WTC11 (cell line): ENCODE data around the gene EDN1. TPM values are rescaled to one million over a fixed set of nuclear protein-coding genes. Genes with fewer than 3 reads are reported as not detected.
A peak's percentile ranks its signal among the peaks of the same experiment; 100 is the strongest.

ENCODE experiments used
- ATAC-seq: fragments of 200-7000 bp; cut with Tn5 transposase; 2 replicates; pipeline ENCODE4 v1.10.0; 2021; ENCODE audit warnings: mild to moderate bottlenecking, moderate library complexity
- CTCF ChIA-PET: fragments of 300-600 bp; sonication (Branson Sonifier 250); formaldehyde crosslinking; loops from one replicate; lab custom pipeline; 2021; ENCODE audit warnings: antibody characterized with exemption; lab: Charles Lee
- POLR2A ChIA-PET: fragments of 350-600 bp; sonication (Branson Sonifier 250); formaldehyde crosslinking; loops from one replicate; lab custom pipeline; 2021; ENCODE audit warnings: antibody characterized with exemption; lab: Charles Lee
- DNase-seq: peaks from one replicate; pipeline ENCODE4 v3.0.0; 2021; ENCODE audit warnings: low spot score
- H3K27ac Mint-ChIP-seq: 2 replicates; pipeline ENCODE4 v1.8.0; 2021; ENCODE audit warnings: mixed read lengths
- H3K27me3 Mint-ChIP-seq: 2 replicates; pipeline ENCODE4 v1.8.0; 2021; ENCODE audit warnings: low read depth, mild to moderate bottlenecking, moderate library complexity, mixed read lengths
- H3K36me3 Mint-ChIP-seq: 2 replicates; pipeline ENCODE4 v1.8.0; 2021; ENCODE audit warnings: mixed read lengths
- H3K4me1 Mint-ChIP-seq: 2 replicates; pipeline ENCODE4 v1.8.0; 2022; ENCODE audit warnings: mixed read lengths
- H3K4me3 Mint-ChIP-seq: 2 replicates; pipeline ENCODE4 v1.8.0; 2021; ENCODE audit warnings: mild to moderate bottlenecking, moderate library complexity, mixed read lengths
- H3K9me3 Mint-ChIP-seq: 2 replicates; pipeline ENCODE4 v1.8.0; 2021; ENCODE audit warnings: mixed read lengths
- CREM ChIP-seq: sonication (generic); formaldehyde crosslinking; IDR thresholded peaks from 2 replicates; pipeline ENCODE4 v1.8.1; 2022; ENCODE audit warnings: mild to moderate bottlenecking, missing genetic modification reagents, moderate library complexity
- EMX1 ChIP-seq: fragments of 250-450 bp; sonication (Bioruptor Pico); IDR thresholded peaks from 2 replicates; pipeline ENCODE4 v1.8.0; 2021; ENCODE audit warnings: mild to moderate bottlenecking
- FOXJ3 ChIP-seq: sonication (generic); formaldehyde crosslinking; IDR thresholded peaks from 2 replicates; pipeline ENCODE4 v1.9.0; 2021; ENCODE audit warnings: missing genetic modification reagents, mild to moderate bottlenecking, borderline replicate concordance
- FOXK1 ChIP-seq: sonication (generic); formaldehyde crosslinking; IDR thresholded peaks from 2 replicates; pipeline ENCODE4 v1.8.0; 2022; ENCODE audit warnings: mild to moderate bottlenecking, moderate library complexity, missing genetic modification reagents
- HMGA2 ChIP-seq: fragments of 250-450 bp; sonication (Bioruptor Pico); IDR thresholded peaks from 2 replicates; pipeline ENCODE4 v1.4.0; 2021; ENCODE audit warnings: mild to moderate bottlenecking, moderate library complexity
- JUN ChIP-seq: sonication (generic); formaldehyde crosslinking; IDR thresholded peaks from 2 replicates; pipeline ENCODE4 v1.8.0; 2023; ENCODE audit warnings: mild to moderate bottlenecking, missing genetic modification reagents
- NFATC4 ChIP-seq: fragments of 250-450 bp; sonication (Bioruptor Pico); IDR thresholded peaks from 2 replicates; pipeline ENCODE4 v1.9.0; 2021; ENCODE audit warnings: mild to moderate bottlenecking
- PRRX2 ChIP-seq: fragments of 250-450 bp; sonication (Bioruptor Pico); IDR thresholded peaks from 2 replicates; pipeline ENCODE4 v1.8.0; 2021; ENCODE audit warnings: mild to moderate bottlenecking
- SMAD3 ChIP-seq: sonication (generic); formaldehyde crosslinking; IDR thresholded peaks from 2 replicates; pipeline ENCODE4 v1.8.0; 2022; ENCODE audit warnings: missing genetic modification reagents, mild to moderate bottlenecking, borderline replicate concordance
- SMAD4 ChIP-seq: sonication (generic); formaldehyde crosslinking; IDR thresholded peaks from 2 replicates; pipeline ENCODE4 v1.8.0; 2022; ENCODE audit warnings: mild to moderate bottlenecking, missing genetic modification reagents
- TCF7 ChIP-seq: sonication (generic); formaldehyde crosslinking; IDR thresholded peaks from 2 replicates; pipeline ENCODE4 v1.8.0; 2022; ENCODE audit warnings: mild to moderate bottlenecking, low read depth, missing genetic modification reagents, moderate library complexity
- TEAD1 ChIP-seq: sonication (generic); formaldehyde crosslinking; IDR thresholded peaks from 2 replicates; pipeline ENCODE4 v1.8.0; 2022; ENCODE audit warnings: mild to moderate bottlenecking, missing genetic modification reagents
- TEAD4 ChIP-seq: sonication (generic); formaldehyde crosslinking; IDR thresholded peaks from 2 replicates; pipeline ENCODE4 v1.8.0; 2022; ENCODE audit warnings: mild to moderate bottlenecking, missing genetic modification reagents
- TP53 ChIP-seq: sonication (generic); formaldehyde crosslinking; IDR thresholded peaks from 2 replicates; pipeline ENCODE4 v1.8.1; 2023; ENCODE audit warnings: mild to moderate bottlenecking, missing genetic modification reagents
- ZBTB43 ChIP-seq: sonication (generic); formaldehyde crosslinking; IDR thresholded peaks from 2 replicates; pipeline ENCODE4 v1.8.1; 2023; ENCODE audit warnings: mild to moderate bottlenecking, missing genetic modification reagents
- ZNF121 ChIP-seq: sonication (generic); formaldehyde crosslinking; IDR thresholded peaks from 2 replicates; pipeline ENCODE4 v1.8.0; 2023; ENCODE audit warnings: missing genetic modification reagents
- ZNF138 ChIP-seq: sonication (generic); formaldehyde crosslinking; conservative IDR thresholded peaks from 2 replicates; pipeline ENCODE4 v1.8.1; 2022; ENCODE audit warnings: mild to moderate bottlenecking, moderate library complexity, missing genetic modification reagents
- ZNF317 ChIP-seq: sonication (generic); formaldehyde crosslinking; IDR thresholded peaks from 2 replicates; pipeline ENCODE4 v1.8.1; 2023; ENCODE audit warnings: low read depth, mild to moderate bottlenecking, moderate library complexity, missing genetic modification reagents, borderline replicate concordance
- ZNF396 ChIP-seq: fragments of 250-450 bp; sonication (Bioruptor Pico); IDR thresholded peaks from 2 replicates; pipeline ENCODE4 v1.8.0; 2021; ENCODE audit warnings: mild to moderate bottlenecking, moderate library complexity, borderline replicate concordance
- ZNF423 ChIP-seq: fragments of 250-450 bp; sonication (Bioruptor Pico); IDR thresholded peaks from 2 replicates; pipeline ENCODE4 v2.1.2; 2022; ENCODE audit warnings: mild to moderate bottlenecking, moderate library complexity
- total RNA-seq: library from RNA; stranded (reverse); gene quantifications from 3 replicates; pipeline ENCODE4 v1.2.3, GENCODE V29; 2021
- TF ChIP-seq, protein P1 (sequence below): sonication (generic); formaldehyde crosslinking; IDR thresholded peaks from 2 replicates; pipeline ENCODE4 v1.8.0; 2022; ENCODE audit warnings: mild to moderate bottlenecking, missing genetic modification reagents
- TF ChIP-seq, protein P2 (sequence below): sonication (generic); formaldehyde crosslinking; conservative IDR thresholded peaks from 2 replicates; pipeline ENCODE4 v1.8.1; 2022; ENCODE audit warnings: mild to moderate bottlenecking, missing genetic modification reagents
- TF ChIP-seq, protein P3 (sequence below): fragments of 250-450 bp; sonication (Bioruptor Pico); IDR thresholded peaks from 2 replicates; pipeline ENCODE4 v2.1.2; 2022; ENCODE audit warnings: mild to moderate bottlenecking, moderate library complexity
- TF ChIP-seq, protein P4 (sequence below): sonication (generic); formaldehyde crosslinking; IDR thresholded peaks from 2 replicates; pipeline ENCODE4 v1.8.0; 2022; ENCODE audit warnings: mild to moderate bottlenecking, missing genetic modification reagents
- TF ChIP-seq, protein P5 (sequence below): fragments of 250-450 bp; sonication (Bioruptor Pico); IDR thresholded peaks from 2 replicates; pipeline ENCODE4 v1.9.0; 2021; ENCODE audit warnings: moderate library complexity, mild to moderate bottlenecking, inconsistent platforms, borderline replicate concordance

The EDN1 gene
- total RNA-seq, 1 experiment from 2014 or later, result 1.0 TPM

DNA sequence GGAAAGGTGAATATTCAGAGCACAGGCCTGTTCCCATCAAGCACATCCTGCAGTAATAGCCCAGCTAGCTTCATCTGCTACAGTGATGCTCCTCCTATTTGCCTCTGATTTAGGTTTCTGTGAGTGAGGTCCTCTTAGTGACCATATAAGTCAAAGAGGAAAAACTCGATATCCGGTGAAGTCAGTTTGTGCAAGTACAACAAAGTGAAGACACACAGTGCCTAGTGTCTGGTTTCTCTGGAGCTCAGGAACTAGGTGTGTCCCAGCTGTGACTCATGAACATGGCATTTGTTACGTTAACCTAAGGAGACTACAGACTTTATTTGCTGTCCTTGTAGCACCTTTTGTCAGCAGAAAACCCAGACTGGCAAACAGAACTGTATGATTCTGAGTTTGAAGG is 33.9 kb downstream of the EDN1 start:
- TF ChIP-seq ZNF317 (no peak), HMGA2 (CRISPR knock-in tag) (no peak), ZNF121 (CRISPR knock-in tag) (no peak), TP53 (CRISPR knock-in tag) (no peak), PRRX2 (CRISPR knock-in tag) (no peak), SMAD4 (no peak), FOXJ3 (CRISPR knock-in tag) (no peak), EMX1 (CRISPR knock-in tag) (no peak)
- TF ChIP-seq, protein P1, sequence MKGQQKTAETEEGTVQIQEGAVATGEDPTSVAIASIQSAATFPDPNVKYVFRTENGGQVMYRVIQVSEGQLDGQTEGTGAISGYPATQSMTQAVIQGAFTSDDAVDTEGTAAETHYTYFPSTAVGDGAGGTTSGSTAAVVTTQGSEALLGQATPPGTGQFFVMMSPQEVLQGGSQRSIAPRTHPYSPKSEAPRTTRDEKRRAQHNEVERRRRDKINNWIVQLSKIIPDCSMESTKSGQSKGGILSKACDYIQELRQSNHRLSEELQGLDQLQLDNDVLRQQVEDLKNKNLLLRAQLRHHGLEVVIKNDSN (CRISPR knock-in tag), result no peak
- Mint-ChIP-seq H3K36me3 (peaks cover 7% of the 10 kb centered on the region), H3K4me1 (peaks cover 48% of the 10 kb centered on the region), H3K27ac (peak overlapping the region; percentile 80), H3K4me3 (no peak overlapping the region), H3K27me3 (peaks cover 10% of the 10 kb centered on the region), H3K9me3 (peaks cover 23% of the 10 kb centered on the region)
- no peak for DNase-seq
- POLR2A ChIA-PET, result no interaction called here
- CTCF ChIA-PET, result interaction anchor here (1.2 to 1.5 kb wide), 2 partner anchors 33 to 159 kb away, joined by 3 to 5 read pairs; partner anchors contain the start of gene EDN1
- no peak; the same call in 1 of the 2 replicates for ATAC-seq

DNA sequence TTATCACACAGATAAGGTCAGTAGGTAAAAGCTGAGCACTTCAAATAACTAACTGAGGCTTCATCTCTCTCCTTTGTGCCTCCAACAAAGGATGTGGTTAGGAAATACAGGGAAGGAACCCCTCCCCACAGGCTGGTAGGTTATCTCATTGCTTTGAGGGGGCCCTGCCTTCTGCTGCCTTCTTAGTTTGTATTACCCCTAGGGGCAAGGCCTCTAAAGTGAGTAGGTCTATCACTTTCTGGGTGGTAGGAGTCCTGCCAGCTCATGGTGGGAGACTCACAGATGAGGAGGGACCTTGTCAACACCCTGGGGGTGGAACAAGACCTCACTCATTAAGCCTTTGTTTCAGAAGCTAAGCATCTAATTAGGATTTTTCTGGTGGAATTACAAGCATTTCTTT is 34.6 kb downstream of the EDN1 start:
- peak overlapping the region; percentile 71 for H3K27ac Mint-ChIP-seq
- DNase-seq (no peak), ATAC-seq (peak; percentile 76)
- H3K36me3 Mint-ChIP-seq, result peaks cover under 1% of the 10 kb centered on the region; the same call in 1 of the 2 replicates
- TF ChIP-seq PRRX2 (CRISPR knock-in tag), result no peak
- no peak for TF ChIP-seq JUN (CRISPR knock-in tag)
- TF ChIP-seq, protein P2, sequence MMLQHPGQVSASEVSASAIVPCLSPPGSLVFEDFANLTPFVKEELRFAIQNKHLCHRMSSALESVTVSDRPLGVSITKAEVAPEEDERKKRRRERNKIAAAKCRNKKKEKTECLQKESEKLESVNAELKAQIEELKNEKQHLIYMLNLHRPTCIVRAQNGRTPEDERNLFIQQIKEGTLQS (CRISPR knock-in tag), result no peak
- peak; percentile 53 for TF ChIP-seq ZNF423 (CRISPR knock-in tag)
- TF ChIP-seq, protein P3, sequence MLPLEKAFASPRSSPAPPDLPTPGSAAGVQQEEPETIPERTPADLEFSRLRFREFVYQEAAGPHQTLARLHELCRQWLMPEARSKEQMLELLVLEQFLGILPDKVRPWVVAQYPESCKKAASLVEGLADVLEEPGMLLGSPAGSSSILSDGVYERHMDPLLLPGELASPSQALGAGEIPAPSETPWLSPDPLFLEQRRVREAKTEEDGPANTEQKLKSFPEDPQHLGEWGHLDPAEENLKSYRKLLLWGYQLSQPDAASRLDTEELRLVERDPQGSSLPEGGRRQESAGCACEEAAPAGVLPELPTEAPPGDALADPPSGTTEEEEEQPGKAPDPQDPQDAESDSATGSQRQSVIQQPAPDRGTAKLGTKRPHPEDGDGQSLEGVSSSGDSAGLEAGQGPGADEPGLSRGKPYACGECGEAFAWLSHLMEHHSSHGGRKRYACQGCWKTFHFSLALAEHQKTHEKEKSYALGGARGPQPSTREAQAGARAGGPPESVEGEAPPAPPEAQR (CRISPR knock-in tag), result no peak
- no peak for TF ChIP-seq SMAD3 (CRISPR knock-in tag)
- no peak for TF ChIP-seq TEAD4 (CRISPR knock-in tag)
- TF ChIP-seq FOXK1 (CRISPR knock-in tag), result no peak
- peak; percentile 56; the same call in 1 of the 2 replicates for TF ChIP-seq TEAD1 (CRISPR knock-in tag)
- H3K4me3 Mint-ChIP-seq, result no peak overlapping the region
- ChIA-PET CTCF (interaction anchor here (1.2 to 1.5 kb wide), 3 partner anchors 34 to 180 kb away, joined by 3 to 5 read pairs (median 4); partner anchors contain the start of gene EDN1), POLR2A (no interaction called here)
- peaks cover 10% of the 10 kb centered on the region for H3K27me3 Mint-ChIP-seq
- peaks cover 48% of the 10 kb centered on the region for H3K4me1 Mint-ChIP-seq
- peaks cover 17% of the 10 kb centered on the region for H3K9me3 Mint-ChIP-seq

- Mint-ChIP-seq H3K27me3 (peaks cover 10% of the 10 kb centered on the region), H3K27ac (peak overlapping the region; percentile 69), H3K4me3 (peak overlapping the region; percentile 18; the same call in 1 of the 2 replicates), H3K36me3 (no peaks in the 10 kb centered on the region; the same call in 1 of the 2 replicates), H3K9me3 (peaks cover 15% of the 10 kb centered on the region), H3K4me1 (peaks cover 54% of the 10 kb centered on the region)
- CTCF ChIA-PET, result interaction anchor here (1.0 to 2.2 kb wide), 5 partner anchors 10 to 277 kb away, joined by 3 to 10 read pairs (median 4); partner anchors contain the start of gene EDN1
- POLR2A ChIA-PET, result no interaction called here
- no peak for DNase-seq
- peak; percentile 28 for ATAC-seq
- TF ChIP-seq ZNF396 (CRISPR knock-in tag) (no peak), CREM (CRISPR knock-in tag) (no peak), ZBTB43 (CRISPR knock-in tag) (no peak), ZNF138 (CRISPR knock-in tag) (no peak), NFATC4 (CRISPR knock-in tag) (no peak), TCF7 (CRISPR knock-in tag) (no peak), ZNF317 (no peak)
- TF ChIP-seq, protein P4, sequence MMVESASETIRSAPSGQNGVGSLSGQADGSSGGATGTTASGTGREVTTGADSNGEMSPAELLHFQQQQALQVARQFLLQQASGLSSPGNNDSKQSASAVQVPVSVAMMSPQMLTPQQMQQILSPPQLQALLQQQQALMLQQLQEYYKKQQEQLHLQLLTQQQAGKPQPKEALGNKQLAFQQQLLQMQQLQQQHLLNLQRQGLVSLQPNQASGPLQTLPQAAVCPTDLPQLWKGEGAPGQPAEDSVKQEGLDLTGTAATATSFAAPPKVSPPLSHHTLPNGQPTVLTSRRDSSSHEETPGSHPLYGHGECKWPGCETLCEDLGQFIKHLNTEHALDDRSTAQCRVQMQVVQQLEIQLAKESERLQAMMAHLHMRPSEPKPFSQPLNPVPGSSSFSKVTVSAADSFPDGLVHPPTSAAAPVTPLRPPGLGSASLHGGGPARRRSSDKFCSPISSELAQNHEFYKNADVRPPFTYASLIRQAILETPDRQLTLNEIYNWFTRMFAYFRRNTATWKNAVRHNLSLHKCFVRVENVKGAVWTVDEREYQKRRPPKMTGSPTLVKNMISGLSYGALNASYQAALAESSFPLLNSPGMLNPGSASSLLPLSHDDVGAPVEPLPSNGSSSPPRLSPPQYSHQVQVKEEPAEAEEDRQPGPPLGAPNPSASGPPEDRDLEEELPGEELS (CRISPR knock-in tag), result no peak
- TF ChIP-seq, protein P5, sequence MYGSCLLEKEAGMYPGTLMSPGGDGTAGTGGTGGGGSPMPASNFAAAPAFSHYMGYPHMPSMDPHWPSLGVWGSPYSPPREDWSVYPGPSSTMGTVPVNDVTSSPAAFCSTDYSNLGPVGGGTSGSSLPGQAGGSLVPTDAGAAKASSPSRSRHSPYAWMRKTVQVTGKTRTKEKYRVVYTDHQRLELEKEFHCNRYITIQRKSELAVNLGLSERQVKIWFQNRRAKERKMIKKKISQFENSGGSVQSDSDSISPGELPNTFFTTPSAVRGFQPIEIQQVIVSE, result no peak
Measured at GRCh38 chr6:12325872-12326271, 35.7 kb downstream of the EDN1 start.
